ENCODE results near the gene DCBLD1.
A peak's percentile ranks its signal among the peaks of the same experiment; 100 is the strongest.
"Not testable (repeated sequence)": the region's sequence is repeated elsewhere in the genome, so short reads cannot be mapped to it uniquely, and the experiment has no call there.

Gene DCBLD1

GRCh38 chr6:117482240-117483003 is at the start of gene DCBLD1:
TSS of gene DCBLD1 (plus strand) at chr6:117482674. CDS start at chr6:117482782, 108 bp downstream.
- peak within 1 kb of the TSS; percentile 69 for H3K4me3 ChIP-seq (ENCODE audit: low read depth, low read length)

DNA sequence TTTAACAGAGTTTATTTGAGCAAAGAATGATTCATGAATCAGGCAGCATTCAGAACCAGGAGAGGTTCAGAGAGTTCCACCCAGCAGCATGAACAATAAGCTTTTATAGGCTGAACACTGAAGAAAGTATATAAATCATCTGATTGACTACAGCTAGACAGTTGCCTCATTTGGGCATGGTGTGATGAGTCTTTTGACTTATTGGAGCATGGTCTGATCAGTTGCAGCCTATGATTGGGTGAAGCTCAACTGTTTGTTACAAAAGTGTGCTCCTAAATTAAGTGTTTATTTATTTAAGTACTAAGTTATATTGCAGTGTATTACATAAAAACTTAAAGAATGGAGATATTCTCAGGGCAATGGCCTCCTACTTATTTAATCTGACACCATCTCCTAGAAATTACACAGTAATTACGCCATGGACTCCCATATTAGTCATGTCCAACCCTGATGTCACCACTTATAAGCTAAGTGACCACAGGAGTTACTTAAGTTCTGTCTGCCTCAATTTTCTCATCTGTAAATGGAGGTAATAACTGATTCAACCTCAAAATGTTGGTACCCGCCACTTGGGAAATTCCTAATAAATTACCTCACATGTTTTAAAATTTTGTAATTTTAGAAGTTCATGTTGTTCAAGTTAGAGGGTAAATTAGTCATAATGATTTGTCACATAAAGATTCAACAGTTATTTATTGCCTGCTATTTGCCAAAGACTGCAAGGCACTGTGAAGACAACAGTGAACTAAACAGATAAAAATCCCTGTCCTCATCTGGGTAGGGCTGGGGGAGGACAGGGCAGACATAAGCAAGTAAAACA is 41.6 kb upstream of the DCBLD1 start:
- no peak overlapping the region for H3K4me3 ChIP-seq (ENCODE audit: low read depth, low read length)

- no peak overlapping the region for H3K4me3 ChIP-seq (ENCODE audit: low read depth, low read length)
Measured at GRCh38 chr6:117441824-117442264, 40.6 kb upstream of the DCBLD1 start.

DNA sequence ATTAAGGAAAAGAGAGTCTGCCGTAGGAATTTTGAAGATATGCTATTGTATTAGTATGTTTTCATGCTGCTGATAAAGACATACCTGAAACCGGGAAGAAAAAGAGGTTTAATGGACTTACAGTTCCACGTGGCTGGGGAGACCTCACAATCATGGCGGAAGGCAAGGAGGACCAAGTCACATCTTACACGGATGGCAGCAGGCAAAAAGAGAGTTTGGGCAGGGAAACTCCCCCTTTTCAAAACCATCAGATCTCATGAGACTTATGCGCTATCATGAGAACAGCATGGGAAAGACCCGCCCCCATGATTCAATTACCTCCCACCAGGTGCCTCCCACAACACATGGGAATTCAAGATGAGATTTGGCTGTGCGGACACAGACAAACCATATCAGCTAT is 40.2 kb upstream of the DCBLD1 start:
- H3K4me3 ChIP-seq (ENCODE audit: low read depth, low read length): not testable (repeated sequence)

DNA sequence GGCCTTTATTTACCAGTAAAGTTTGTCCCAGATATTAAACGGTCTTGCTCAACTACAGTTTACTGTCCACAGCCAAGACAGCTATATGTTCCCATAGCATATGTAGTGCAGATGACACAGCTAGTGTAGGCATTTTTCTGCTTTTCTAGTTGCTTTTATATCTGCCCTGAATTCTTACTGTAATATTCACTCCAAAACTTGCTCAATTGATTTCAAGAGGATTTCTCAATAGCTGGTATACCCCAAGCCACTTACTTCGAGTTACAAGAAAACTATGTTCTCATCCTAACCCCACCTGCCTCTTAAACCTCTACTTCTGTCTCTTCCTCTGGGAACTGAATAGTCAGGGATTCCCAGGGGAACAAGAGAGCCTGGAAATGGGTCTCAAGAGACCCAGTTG is 37.9 kb upstream of the DCBLD1 start:
- no peak overlapping the region for H3K4me3 ChIP-seq (ENCODE audit: low read depth, low read length)

DNA sequence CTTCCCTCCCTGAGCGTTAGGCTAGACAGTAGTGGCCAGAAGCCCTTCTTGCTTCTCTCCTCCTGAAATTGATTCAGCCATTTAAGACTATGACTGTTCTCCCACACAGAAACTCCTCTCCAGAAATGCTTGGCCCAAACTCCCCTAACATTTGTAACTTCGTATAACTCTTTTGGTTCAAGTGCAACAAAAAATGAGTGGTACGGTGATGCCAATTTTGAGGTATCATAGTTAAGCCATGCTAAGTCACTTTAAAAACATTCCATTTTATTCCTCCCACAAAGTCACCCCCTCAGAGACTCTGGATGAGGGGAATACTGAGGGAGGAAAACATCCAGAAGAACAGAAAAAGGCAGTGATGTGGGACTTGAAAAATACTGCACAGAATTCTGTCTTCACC is 35.6 kb upstream of the DCBLD1 start:
- H3K4me3 ChIP-seq (ENCODE audit: low read depth, low read length): no peak overlapping the region

GRCh38 chr6:117448011-117448410 is 34.5 kb upstream of the DCBLD1 start:
- H3K4me3 ChIP-seq (ENCODE audit: low read depth, low read length): no peak overlapping the region

- no peak overlapping the region for H3K4me3 ChIP-seq (ENCODE audit: low read depth, low read length)
Measured at GRCh38 chr6:117448732-117449485, 33.6 kb upstream of the DCBLD1 start.

- no peak overlapping the region for H3K4me3 ChIP-seq (ENCODE audit: low read depth, low read length)
Measured at GRCh38 chr6:117449549-117450439, 32.7 kb upstream of the DCBLD1 start.

GRCh38 chr6:117451671-117452070 is 30.8 kb upstream of the DCBLD1 start:
- no peak overlapping the region for H3K4me3 ChIP-seq (ENCODE audit: low read depth, low read length)

DNA sequence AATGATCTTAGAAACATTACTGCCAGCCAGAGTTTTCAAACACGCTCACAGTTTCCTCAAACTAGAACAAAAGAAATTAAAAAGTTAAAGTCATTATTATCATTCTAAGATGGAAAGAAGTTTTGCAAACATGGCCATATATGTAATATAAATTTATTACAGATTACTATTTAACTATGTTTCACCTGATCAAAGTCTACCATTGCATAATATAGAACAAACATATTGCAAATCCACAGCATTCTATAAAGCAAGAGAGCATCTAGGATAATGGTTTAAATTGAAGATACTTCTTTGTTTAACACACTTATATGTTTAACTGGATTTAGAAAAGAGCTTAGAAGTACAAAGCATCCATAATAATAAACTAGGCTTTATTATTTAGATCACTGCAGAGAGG is 26.2 kb upstream of the DCBLD1 start:
- H3K4me3 ChIP-seq (ENCODE audit: low read depth, low read length): no peak overlapping the region

DNA sequence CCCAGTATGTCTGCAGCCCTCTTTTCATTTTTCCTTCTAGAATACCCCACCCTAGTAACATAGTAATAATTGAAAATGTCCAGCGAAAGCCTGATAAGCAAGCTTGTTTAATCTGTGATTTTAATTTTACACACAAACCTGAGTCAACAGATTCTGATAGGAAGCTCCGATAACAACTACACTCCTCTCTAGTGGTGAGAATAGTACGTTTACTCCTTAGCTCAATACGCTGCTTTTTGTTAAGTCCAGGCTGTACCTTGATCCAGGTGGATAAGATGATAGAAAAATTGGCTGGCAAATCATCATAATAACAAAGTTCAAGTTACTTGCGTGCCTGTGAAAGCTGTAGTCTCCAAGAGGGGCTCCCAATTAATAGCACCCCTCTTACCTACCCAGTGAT is 25.5 kb upstream of the DCBLD1 start:
- H3K4me3 ChIP-seq (ENCODE audit: low read depth, low read length): no peak overlapping the region

GRCh38 chr6:117459204-117459944 is 23.1 kb upstream of the DCBLD1 start:
- H3K4me3 ChIP-seq (ENCODE audit: low read depth, low read length): no peak overlapping the region

GRCh38 chr6:117463762-117464665 is 18.5 kb upstream of the DCBLD1 start:
- H3K4me3 ChIP-seq (ENCODE audit: low read depth, low read length): no peak overlapping the region

DNA sequence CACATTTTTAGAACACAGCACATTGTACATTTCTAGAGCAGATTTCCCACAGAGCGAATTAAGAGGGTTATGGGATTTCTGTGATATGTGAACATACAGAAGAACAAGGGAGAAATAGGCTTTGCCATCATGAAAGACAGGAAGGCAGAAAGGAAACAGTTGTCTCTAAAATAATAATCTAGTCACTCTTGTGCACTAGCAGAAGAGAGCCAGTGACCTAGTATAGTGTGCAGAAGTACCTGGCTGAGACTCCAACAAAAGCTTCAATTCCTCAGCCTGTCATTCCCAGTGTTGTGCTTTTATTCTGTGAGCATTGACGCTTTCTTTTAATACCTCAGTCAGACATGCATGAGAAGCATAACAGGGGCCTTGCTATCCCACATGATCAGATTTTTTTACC is 17.8 kb upstream of the DCBLD1 start:
- no peak overlapping the region for H3K4me3 ChIP-seq (ENCODE audit: low read depth, low read length)

GRCh38 chr6:117465691-117466090 is 16.8 kb upstream of the DCBLD1 start:
- no peak overlapping the region for H3K4me3 ChIP-seq (ENCODE audit: low read depth, low read length)

- H3K4me3 ChIP-seq (ENCODE audit: low read depth, low read length): no peak overlapping the region
Measured at GRCh38 chr6:117467876-117468275, 14.6 kb upstream of the DCBLD1 start.

DNA sequence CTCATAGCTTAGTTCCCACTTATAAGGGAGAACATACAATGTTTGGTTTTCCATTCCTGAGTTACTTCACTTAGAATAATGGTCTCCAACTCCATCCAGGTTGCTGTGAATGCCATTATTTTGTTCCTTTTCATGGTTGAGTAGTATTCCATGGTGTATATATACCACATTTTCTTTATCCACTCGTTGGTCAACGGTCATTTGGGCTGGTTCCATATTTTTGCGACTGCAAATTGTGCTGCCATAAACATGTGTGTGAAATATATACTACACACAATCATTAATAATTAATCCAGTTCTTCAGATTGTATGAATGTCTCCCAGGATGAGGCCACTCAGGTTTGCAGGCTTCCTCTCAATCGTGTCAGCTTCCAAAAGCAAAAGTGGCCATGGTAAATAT is 13.9 kb upstream of the DCBLD1 start:
- H3K4me3 ChIP-seq (ENCODE audit: low read depth, low read length): not testable (repeated sequence)

DNA sequence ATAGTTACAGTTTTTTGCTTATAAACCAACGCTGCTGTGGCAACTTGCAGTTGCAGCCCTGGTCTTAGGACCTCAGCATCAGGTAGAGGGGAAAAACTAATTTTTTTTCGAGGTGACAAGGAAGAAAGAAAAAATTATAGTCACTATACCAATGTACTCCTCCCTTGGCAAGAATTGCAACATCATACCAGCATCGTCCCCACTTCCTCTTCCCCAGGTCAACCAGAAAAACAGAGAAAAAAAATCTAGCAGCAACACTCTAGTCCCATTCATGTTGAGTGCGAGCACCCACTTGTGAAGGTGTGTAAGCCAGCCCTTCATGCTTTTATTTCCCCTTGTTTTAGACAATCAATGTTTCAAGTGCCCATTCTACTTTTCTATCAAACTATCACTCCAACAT is 13.1 kb upstream of the DCBLD1 start:
- no peak overlapping the region for H3K4me3 ChIP-seq (ENCODE audit: low read depth, low read length)

All from iPS-11a (cell line).